ENCODE results near the gene TM6SF1.

Gene TM6SF1

DNA sequence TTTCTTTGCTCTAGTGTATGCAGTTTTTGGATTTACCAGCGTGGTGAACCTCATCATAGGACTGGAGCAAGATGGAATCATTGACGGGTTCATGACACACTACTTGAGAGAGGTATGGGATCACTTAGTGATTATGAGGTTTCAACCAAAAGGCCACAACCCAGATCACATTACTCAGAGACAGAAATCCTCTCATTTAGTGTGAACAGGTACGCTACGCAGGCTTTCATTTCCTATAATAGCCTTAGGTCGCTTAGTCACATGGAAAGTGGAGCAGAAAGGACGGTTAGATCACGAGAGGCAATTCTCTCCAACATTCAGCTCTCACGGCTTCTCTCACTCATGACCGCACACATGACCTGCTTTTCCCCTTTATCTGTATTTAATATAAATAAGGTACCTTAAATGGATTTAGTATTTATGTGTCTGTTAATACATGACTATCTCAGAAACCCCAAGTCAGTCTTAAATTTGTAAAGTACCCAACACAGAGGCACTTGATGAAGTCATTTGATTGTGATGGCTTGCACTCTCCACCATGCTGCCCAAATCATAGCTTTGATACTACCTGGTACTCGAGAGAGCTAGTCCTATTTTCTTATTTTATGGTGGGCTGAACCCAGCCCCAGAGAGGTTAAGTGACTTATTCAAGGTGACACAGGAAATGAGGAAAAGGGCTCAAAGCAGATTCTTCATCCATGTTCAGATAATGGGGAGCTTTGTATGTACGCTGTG, 8.6 kb downstream of the TM6SF1 start:
- TF ChIP-seq, protein P1, sequence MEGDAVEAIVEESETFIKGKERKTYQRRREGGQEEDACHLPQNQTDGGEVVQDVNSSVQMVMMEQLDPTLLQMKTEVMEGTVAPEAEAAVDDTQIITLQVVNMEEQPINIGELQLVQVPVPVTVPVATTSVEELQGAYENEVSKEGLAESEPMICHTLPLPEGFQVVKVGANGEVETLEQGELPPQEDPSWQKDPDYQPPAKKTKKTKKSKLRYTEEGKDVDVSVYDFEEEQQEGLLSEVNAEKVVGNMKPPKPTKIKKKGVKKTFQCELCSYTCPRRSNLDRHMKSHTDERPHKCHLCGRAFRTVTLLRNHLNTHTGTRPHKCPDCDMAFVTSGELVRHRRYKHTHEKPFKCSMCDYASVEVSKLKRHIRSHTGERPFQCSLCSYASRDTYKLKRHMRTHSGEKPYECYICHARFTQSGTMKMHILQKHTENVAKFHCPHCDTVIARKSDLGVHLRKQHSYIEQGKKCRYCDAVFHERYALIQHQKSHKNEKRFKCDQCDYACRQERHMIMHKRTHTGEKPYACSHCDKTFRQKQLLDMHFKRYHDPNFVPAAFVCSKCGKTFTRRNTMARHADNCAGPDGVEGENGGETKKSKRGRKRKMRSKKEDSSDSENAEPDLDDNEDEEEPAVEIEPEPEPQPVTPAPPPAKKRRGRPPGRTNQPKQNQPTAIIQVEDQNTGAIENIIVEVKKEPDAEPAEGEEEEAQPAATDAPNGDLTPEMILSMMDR (IDR thresholded peaks at IDR 0.05; ENCODE audit: low read length, missing control alignments): no peak
- no peak overlapping the region for H3K4me3 ChIP-seq (replicated peaks; ENCODE audit: low read depth, low read length)
- no peak for DNase-seq (ENCODE audit: low read depth)

DNA sequence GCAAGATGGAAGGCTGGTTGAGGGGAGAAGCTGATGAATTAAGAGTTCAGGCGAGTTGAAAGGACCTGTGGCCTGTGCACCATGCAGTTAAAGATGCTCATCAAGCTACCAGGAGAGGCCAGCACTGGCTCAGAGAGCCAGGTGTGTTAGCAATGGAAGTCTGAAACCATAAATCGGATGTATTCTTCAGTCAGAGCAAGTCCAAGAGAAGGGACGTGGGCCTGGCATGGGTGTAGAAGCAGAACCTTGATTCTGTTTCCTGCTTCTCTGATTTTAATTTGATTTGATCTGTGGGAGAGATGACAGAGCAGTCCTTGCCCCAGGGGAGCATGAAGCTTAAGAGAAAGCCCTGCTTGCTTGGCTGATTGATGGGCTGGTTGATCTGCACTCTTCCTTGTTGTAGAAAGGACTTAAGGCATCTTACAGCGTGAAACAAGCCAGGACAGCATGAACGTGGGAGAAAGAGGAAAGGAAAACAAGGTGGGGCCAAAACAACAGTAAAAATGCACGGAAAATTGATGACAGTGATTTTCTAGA, 10.9 kb downstream of the TM6SF1 start:
- TF ChIP-seq, protein P1 (IDR thresholded peaks at IDR 0.05; ENCODE audit: low read length, missing control alignments): no peak
- H3K4me3 ChIP-seq (replicated peaks; ENCODE audit: low read depth, low read length): no peak overlapping the region
- no peak for DNase-seq (ENCODE audit: low read depth)

DNA sequence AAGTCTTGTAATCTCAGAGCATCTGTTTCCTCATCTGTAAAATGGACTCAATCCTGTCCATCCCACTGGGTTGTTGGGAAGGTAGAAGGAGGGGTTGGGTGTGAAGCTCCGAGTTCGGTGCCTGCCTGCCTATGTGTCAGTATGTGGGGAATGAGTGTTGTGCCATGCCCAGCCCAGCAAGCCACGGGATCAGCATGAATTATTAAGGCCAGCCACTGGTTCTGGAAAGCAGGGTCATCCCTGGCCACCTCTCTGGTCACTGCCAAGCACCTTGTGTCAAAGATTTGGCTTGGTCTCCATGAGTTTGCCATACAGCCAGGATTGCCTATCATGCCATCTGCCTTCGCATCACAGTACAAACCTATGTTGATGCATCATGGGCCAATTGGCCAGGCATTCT, 11.5 kb downstream of the TM6SF1 start:
- H3K4me3 ChIP-seq (replicated peaks; ENCODE audit: low read depth, low read length): no peak overlapping the region
- TF ChIP-seq, protein P1 (IDR thresholded peaks at IDR 0.05; ENCODE audit: low read length, missing control alignments): no peak
- no peak for DNase-seq (ENCODE audit: low read depth)

DNA sequence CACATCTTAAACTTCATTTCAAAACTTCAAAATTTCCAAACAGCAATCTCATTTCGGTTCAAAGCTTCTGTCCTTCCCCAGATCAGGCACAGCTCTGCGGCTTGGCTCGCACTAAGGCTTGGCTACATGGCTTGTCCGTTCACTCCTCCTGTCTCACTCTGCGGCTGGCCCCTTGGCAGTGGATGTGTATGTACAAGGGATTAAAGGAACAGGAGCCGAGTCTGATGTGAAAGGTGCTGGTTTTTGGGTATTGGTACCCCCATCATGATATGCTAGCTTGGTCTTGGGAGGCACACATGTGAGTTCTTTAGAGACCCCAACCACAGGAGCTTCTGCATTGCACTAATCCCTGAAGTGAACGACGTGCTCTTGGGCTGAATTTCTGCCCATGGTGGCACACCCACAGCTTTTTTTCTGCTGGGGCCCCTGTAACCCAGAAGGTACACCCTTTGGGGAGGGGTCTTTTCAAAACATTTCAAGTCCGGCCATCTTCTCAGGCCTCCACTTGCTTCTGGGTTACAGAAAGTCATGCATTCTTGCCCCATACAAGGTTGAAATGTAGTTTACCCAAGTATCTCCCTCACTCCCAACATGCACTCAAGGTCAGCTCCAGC, 12.6 kb downstream of the TM6SF1 start:
- TF ChIP-seq, protein P1 (IDR thresholded peaks at IDR 0.05; ENCODE audit: low read length, missing control alignments): no peak
- no peak for DNase-seq (ENCODE audit: low read depth)
- H3K4me3 ChIP-seq (replicated peaks; ENCODE audit: low read depth, low read length): no peak overlapping the region

DNA sequence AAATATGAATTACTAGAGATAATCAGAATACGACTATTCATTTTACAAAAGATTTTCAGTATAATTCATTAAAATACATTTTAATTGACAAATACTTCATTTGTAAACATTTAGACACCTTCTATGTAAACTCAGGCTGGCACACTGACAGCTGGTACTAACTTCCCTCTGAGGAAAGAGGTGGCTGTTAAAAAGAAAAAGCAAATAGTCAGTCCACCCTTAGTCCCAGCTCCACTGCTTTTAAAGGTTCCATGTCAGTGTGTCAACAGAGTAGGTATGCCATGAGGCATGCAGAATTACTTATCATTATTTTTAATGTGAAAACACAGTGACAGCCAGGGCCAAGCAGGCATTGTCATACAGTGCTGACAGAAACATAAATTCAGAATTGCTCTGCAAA, 16.1 kb downstream of the TM6SF1 start:
- TF ChIP-seq, protein P1 (IDR thresholded peaks at IDR 0.05; ENCODE audit: low read length, missing control alignments): no peak
- no peak for DNase-seq (ENCODE audit: low read depth)
- H3K4me3 ChIP-seq (replicated peaks; ENCODE audit: low read depth, low read length): no peak overlapping the region

DNA sequence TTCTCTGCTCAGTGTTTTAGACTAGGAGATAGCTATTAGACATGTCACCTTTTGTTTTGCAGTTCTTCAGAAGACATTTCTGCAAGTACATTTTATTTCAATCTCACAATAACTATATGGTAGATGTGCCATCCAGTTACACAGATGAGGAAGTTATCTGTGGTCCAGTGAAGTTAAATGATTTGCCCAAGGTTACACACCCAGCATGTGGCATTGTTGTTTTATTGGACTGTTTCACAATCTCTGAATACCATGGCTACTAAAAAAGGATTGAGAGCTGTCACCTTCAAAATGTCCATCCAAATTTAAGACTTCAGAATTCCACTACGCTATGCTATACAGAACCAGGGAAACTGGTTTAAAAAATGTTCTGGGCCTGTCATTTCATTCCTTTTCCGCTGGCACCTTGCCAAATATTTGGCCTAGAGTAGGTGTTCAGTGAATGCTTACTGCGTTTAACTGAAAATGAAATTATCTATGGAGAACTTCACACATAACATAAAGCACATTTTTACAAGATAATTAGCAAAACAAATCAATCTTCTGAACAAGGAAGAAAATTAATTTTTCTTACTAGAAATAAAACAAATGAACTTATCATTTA, 20.2 kb downstream of the TM6SF1 start:
- TF ChIP-seq, protein P1 (IDR thresholded peaks at IDR 0.05; ENCODE audit: low read length, missing control alignments): no peak
- no peak overlapping the region for H3K4me3 ChIP-seq (replicated peaks; ENCODE audit: low read depth, low read length)
- DNase-seq (ENCODE audit: low read depth): no peak

Measured in fibroblast of pulmonary artery (primary cell).